T-helper 2 cell treated with Interferon-gamma antibody and Interleukin-4, amounts not matched to agents 5 μg/mL and 100 μg/mL, for 36 hours (primary cell): ENCODE measurements around the gene PITPNC1.

Experiments used
- DNase-seq: peaks from one replicate; pipeline ENCODE4 v3.0.0; 2021; ENCODE audit warnings: low spot score
- H3K27ac Mint-ChIP-seq: one replicate; pipeline ENCODE4 v1.8.0; 2021; ENCODE audit warnings: mild to moderate bottlenecking, mixed read lengths
- H3K27me3 Mint-ChIP-seq: one replicate; pipeline ENCODE4 v1.8.0; 2021; ENCODE audit warnings: low read depth, mixed read lengths
- H3K36me3 Mint-ChIP-seq: one replicate; pipeline ENCODE4 v1.8.0; 2021; ENCODE audit warnings: low read depth, mixed read lengths
- H3K4me1 Mint-ChIP-seq: one replicate; pipeline ENCODE4 v1.8.0; 2021; ENCODE audit warnings: low read depth, mixed read lengths
- H3K4me3 Mint-ChIP-seq: one replicate; pipeline ENCODE4 v1.8.0; 2022; ENCODE audit warnings: mild to moderate bottlenecking, moderate library complexity, mixed read lengths
- H3K9me3 Mint-ChIP-seq: one replicate; pipeline ENCODE4 v1.8.0; 2021; ENCODE audit warnings: mixed read lengths

The PITPNC1 gene

DNA sequence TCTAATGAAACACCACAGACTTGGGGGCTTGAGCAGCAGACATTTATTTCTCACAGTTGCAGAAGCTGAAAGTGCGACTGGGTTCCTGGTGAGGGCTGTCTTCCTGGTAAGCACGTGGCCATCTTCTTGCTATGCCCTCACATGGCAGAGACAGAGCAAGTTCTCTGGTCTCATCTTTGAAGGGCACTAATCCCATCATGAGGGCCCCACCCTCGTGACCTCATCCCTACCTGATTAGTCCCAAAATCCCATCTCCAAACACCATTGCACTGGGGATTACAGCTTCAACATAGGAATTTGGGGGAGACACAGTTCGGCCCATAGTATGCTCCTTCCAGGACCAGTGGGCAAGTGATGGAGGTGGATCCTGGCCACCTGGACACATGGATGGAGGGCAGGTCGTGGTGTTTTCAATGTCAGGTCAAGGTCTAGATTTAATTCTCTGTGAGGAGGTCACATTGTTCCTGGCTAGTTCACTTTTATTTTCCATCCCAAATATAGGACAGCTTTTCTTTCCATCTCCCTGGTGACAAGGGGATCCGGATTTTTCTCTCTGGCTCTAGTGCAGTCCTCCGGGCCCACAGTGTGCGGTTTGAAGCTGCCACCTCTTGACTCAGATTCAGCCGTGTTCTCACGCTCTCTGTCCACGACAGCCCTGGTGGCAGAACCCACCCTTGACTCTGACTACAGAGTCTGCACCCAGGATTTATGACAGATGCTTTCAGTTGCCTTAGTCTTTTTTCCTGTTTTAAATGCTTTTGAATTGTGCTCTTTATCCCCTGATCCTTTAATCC is 180.2 kb downstream of the PITPNC1 start:
- DNase-seq: no peak
- Mint-ChIP-seq H3K4me3 (no peak overlapping the region), H3K27me3 (no peaks in the 10 kb centered on the region), H3K9me3 (no peaks in the 10 kb centered on the region), H3K27ac (no peak overlapping the region), H3K4me1 (no peaks in the 10 kb centered on the region), H3K36me3 (peaks cover 4% of the 10 kb centered on the region)

DNA sequence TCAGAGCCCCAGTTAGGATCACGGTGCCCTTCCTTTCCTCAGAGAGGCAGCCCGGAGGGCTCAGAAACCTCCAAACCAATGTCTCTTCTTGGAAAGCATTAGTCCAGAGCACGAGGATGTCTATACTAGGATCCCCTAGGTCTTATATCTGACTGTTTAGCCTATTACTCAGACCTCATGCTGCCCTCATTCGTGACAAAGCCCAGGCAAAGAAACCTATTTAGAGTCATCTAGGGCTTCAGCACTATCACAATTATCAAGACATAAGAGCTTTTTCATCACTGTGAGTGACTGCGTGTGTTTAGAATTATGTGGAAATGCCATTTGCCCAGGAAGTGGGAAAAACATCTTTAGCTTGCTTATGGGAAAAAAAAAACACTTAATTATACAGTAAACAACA is 180.8 kb downstream of the PITPNC1 start:
- Mint-ChIP-seq H3K9me3 (no peaks in the 10 kb centered on the region), H3K4me3 (no peak overlapping the region), H3K27ac (no peak overlapping the region), H3K4me1 (no peaks in the 10 kb centered on the region), H3K27me3 (no peaks in the 10 kb centered on the region), H3K36me3 (peaks cover 4% of the 10 kb centered on the region)
- no peak for DNase-seq

DNA sequence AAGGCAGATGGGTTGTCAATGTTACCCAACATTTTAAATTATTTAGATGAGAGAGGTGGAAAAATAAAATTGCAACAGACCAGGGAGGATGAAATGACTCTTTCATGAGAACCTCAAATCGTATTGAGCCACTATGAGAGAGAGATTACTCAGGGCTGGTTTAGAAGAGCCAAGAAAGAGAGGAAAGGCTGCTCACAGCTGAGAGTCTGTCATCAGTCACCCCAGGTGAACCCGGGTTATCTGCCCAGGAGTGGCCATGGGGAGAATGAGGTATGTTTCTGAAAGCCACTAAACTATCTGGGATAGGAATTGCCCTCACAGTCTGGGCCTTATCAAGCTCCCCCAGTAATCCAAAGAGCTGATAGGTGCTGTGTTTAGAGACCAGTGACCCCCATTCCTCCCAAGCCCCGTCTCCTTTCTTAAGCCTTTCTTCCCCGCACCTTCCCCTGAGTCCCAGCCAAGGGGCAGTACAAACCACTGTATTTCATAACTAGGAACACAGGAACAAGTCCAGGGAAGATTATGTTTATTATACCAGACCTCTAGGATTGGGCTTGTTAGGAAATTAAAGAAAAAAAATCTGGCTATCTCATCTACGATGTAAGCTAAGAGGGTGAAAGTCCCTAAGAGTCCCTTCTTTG is 181.8 kb downstream of the PITPNC1 start:
- H3K9me3 Mint-ChIP-seq: no peaks in the 10 kb centered on the region
- H3K4me3 Mint-ChIP-seq: no peak overlapping the region
- no peaks in the 10 kb centered on the region for H3K27me3 Mint-ChIP-seq
- H3K36me3 Mint-ChIP-seq: peaks cover 4% of the 10 kb centered on the region
- no peak for DNase-seq
- no peaks in the 10 kb centered on the region for H3K4me1 Mint-ChIP-seq
- no peak overlapping the region for H3K27ac Mint-ChIP-seq

DNA sequence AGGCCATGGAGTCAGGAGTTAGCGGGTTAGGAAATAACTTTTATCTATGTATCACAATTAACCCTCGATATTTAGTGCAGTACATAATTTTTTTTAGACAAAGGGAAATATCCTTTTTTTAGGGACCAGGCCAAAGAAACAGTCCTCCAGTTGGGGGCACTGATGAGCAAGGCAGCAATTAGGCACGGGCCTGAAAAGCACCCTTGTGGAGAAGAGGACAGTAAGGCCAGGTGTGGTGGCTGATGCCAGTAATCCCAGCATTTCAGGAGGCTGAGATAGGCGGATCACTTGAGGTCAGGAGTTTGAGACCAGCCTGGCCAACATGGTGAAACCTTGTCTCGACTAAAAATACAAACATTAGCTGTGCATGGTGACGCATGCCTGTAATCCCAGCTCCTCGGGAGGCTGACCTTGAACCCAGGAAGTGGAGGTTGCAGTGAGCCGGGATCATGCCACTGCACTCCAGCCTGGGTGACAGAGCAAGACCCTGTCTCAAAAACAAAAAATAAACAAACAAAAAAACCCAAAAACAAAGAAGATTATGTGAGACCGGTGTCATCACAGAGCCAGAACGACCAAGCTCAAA is 182.4 kb downstream of the PITPNC1 start:
- no peaks in the 10 kb centered on the region for H3K4me1 Mint-ChIP-seq
- no peak overlapping the region for H3K4me3 Mint-ChIP-seq
- H3K27me3 Mint-ChIP-seq: no peaks in the 10 kb centered on the region
- no peak for DNase-seq
- H3K9me3 Mint-ChIP-seq: no peaks in the 10 kb centered on the region
- no peak overlapping the region for H3K27ac Mint-ChIP-seq
- peaks cover 4% of the 10 kb centered on the region for H3K36me3 Mint-ChIP-seq

DNA sequence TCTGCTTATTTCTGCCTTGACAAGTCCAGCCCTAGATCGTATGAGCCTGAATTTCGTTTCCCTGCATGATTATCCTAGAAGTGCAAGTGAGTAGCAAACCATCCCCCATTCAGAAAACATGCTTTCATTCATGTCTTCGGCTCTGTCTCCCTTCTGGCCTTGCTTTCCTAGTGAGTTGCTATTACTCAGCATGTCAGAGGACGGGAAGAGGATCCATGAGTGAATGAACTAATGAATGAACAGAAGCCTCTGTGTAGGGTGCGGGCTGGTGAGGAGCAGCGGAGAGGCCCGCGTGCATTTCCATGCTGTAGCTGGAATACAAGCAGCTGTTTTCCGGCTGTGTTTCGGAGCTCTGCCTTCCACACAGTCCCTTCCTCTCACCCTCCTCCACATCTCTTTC is 184.9 kb downstream of the PITPNC1 start:
- H3K27me3 Mint-ChIP-seq: no peaks in the 10 kb centered on the region
- no peak overlapping the region for H3K27ac Mint-ChIP-seq
- H3K36me3 Mint-ChIP-seq: no peaks in the 10 kb centered on the region
- H3K4me1 Mint-ChIP-seq: no peaks in the 10 kb centered on the region
- no peak overlapping the region for H3K4me3 Mint-ChIP-seq
- H3K9me3 Mint-ChIP-seq: no peaks in the 10 kb centered on the region
- DNase-seq: no peak

DNA sequence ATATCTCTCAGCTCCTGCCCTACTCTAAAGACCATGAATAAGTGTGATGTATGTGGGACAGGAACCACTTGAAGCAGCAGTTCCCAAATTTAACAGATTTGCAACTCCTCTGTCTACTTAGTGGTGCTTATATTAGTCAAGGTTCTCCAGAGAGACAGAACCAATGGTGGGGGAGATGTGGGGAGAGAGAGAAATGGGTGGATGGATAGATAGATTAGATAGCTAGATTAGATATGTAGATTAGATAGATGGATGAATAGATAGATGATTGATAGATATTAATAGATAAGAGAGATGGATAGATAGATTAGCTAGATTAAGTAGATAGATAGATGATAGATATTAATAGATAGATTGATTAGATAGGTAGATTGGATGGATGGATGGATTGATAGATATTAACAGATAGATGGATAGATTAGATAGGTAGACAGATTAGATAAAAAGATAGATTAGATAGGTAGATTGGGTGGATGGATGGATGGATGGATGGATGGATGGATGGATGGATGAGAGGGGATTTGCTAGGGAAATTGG is 186.7 kb downstream of the PITPNC1 start:
- no peaks in the 10 kb centered on the region for H3K9me3 Mint-ChIP-seq
- no peaks in the 10 kb centered on the region for H3K27me3 Mint-ChIP-seq
- DNase-seq: no peak
- no peak overlapping the region for H3K27ac Mint-ChIP-seq
- no peak overlapping the region for H3K4me3 Mint-ChIP-seq
- H3K4me1 Mint-ChIP-seq: no peaks in the 10 kb centered on the region
- no peaks in the 10 kb centered on the region for H3K36me3 Mint-ChIP-seq

DNA sequence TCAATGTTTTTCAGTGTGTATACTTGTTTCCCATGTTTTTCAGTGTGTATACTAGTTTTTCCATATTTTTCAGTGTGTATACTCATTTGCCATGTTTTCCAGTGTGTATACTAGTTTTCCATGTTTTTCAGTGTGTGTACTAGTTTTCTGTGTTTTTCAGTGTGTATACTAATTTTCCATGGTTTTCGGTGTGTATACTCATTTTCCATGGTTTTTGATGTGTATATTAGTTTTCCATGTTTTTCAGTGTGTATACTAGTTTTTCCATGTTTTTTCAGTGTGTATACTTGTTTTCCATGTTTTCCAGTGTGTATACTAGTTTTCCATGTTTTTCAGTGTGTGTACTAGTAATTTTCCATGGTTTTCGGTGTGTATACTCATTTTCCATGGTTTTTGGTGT is 188.0 kb downstream of the PITPNC1 start:
- H3K9me3 Mint-ChIP-seq: no peaks in the 10 kb centered on the region
- no peak for DNase-seq
- no peak overlapping the region for H3K27ac Mint-ChIP-seq
- H3K27me3 Mint-ChIP-seq: no peaks in the 10 kb centered on the region
- H3K4me3 Mint-ChIP-seq: no peak overlapping the region
- no peaks in the 10 kb centered on the region for H3K4me1 Mint-ChIP-seq
- no peaks in the 10 kb centered on the region for H3K36me3 Mint-ChIP-seq

DNA sequence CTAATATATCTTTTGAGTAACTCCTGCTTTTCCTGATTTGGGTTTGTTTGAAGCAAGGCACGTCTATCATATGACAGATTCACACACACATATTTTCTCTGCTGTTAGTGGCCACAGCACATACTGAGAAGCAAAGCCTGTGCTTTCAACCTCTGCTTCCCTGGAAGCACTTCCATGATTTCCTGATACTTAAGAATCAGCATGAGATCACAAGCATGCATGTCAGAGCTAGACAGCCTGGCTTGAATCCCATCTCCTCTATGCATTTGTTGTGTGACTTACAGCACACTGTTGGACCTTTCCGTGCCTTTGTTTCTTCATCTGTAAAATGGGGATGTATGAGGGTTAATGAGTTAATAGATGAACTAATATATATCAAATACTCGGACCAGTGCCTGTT is 189.6 kb downstream of the PITPNC1 start:
- no peak overlapping the region for H3K4me3 Mint-ChIP-seq
- no peaks in the 10 kb centered on the region for H3K4me1 Mint-ChIP-seq
- no peak for DNase-seq
- no peaks in the 10 kb centered on the region for H3K9me3 Mint-ChIP-seq
- H3K27me3 Mint-ChIP-seq: no peaks in the 10 kb centered on the region
- no peaks in the 10 kb centered on the region for H3K36me3 Mint-ChIP-seq
- H3K27ac Mint-ChIP-seq: no peak overlapping the region

DNA sequence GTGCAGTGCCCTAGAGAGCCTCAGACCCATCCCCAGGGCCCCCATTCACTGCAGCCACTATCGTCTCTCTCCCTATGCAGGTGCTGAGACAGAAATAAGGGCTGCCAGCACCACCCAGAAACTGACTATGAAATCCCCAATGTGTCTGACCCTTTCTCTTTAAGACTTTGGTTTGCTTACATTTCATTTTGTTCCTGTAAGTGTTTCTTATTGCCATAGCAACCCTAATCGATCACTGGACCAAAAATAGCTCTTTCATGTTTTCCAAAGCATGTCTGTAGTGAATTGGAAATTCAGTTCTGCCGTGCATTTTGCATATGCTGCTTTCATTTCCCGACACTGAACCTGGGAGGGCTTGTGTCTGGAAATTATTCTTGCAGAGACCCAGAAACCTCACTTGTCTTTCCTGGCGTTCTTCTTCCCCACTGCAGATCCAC is 192.0 kb downstream of the PITPNC1 start:
- DNase-seq: no peak
- Mint-ChIP-seq H3K4me1 (no peaks in the 10 kb centered on the region), H3K27me3 (no peaks in the 10 kb centered on the region), H3K36me3 (no peaks in the 10 kb centered on the region), H3K27ac (no peak overlapping the region), H3K9me3 (no peaks in the 10 kb centered on the region), H3K4me3 (no peak overlapping the region)

DNA sequence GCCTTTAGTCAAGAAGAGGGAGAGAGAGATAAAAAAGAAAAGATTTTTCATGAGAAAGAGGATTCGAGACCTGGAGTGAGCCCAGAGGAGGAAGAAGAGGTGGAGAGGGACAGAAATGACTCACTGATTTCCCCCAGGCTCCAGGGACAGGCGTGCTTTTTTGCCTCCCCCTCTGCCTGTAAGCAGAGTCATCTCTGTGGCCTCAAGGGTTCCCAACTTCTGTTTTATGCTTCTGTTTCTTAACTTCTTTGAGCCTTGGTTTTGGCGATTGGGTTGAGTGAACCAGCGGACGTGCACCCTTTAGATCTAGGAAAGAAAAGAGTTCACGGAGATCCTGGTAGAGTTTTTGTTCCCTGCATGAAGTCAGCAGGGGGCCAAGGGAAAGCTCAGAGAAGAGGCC is 192.8 kb downstream of the PITPNC1 start:
- H3K27ac Mint-ChIP-seq: no peak overlapping the region

DNA sequence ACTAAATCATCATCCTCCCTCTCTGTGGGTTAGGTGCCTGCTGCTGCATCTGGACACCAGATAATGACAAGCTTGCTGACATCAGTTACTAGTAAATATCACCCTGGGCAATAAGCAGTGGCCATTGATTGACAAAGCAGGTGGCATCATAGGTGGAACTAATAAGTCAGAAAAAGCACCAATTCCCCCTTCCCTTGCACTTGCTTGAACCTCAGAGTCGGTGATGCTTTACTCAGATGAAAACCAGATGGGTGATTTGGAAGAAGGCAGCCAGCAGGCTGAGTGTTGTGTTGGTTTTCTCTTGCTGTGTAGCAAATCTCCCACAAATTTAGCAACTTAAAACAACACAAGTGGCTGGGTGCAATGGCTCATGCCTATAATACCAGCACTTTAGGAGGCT is 193.7 kb downstream of the PITPNC1 start:
- Mint-ChIP-seq H3K27me3 (no peaks in the 10 kb centered on the region), H3K4me1 (no peaks in the 10 kb centered on the region), H3K27ac (no peak overlapping the region), H3K4me3 (no peak overlapping the region), H3K9me3 (no peaks in the 10 kb centered on the region), H3K36me3 (no peaks in the 10 kb centered on the region)
- no peak for DNase-seq

More for the DNA sequence above, 192.8 kb downstream of the PITPNC1 start:
- no peaks in the 10 kb centered on the region for H3K27me3 Mint-ChIP-seq
- no peaks in the 10 kb centered on the region for H3K4me1 Mint-ChIP-seq
- no peaks in the 10 kb centered on the region for H3K36me3 Mint-ChIP-seq
- no peak overlapping the region for H3K4me3 Mint-ChIP-seq
- no peaks in the 10 kb centered on the region for H3K9me3 Mint-ChIP-seq
- DNase-seq: no peak

DNA sequence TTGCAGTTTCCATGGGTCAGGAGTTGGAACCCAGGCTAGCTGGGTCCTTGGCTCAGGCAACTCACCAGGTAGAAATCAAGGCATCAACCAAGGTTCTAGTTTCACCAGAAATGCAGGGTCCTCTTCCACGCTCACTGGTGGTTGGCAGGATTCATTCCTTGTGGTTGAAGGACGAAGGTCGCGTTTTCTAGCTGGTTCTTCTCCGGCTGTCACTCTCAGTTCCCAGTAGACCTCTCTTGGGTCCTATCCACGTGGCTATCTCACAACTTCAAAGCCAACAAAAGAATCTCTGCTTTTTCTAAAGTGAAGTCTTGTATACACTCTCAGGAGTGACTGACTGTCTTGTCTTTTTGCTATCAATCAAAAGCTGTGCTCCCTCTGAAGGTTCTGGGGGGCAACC is 194.4 kb downstream of the PITPNC1 start:
- Mint-ChIP-seq H3K36me3 (no peaks in the 10 kb centered on the region), H3K27me3 (no peaks in the 10 kb centered on the region), H3K27ac (no peak overlapping the region), H3K4me1 (no peaks in the 10 kb centered on the region), H3K9me3 (no peaks in the 10 kb centered on the region), H3K4me3 (no peak overlapping the region)
- DNase-seq: no peak

DNA sequence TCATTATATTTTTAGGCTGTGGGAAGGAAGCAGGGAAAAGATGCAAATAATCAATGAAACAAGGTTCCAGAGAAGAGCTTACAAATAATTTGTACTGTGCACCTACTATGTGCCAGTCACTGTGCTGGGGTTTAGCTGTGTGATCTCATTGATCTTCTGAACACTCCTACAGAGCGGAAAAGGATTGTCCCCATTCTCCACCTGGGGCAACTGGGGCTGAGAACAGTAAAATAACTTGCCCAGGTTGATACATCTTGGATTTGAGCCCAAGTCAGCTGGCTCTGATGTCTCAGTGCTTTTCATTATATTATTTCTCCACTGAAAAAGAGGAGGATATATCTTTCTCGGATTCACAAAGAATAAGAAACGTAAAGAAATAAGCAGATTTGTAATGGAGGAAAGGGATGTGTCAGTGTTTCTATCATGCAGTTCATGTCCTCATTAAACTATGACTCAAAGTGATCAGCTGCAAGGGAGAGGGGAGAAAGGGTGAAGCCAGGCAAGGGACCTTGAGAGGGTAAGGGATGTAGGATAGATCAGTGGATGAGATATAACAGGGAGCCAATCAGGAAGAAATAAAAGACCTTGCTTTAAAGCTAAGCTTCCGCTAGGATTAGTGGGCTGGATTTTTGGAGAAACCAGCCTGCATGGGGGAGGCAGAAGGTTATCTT is 197.0 kb downstream of the PITPNC1 start:
- no peaks in the 10 kb centered on the region for H3K9me3 Mint-ChIP-seq
- no peak for DNase-seq
- no peak overlapping the region for H3K27ac Mint-ChIP-seq
- H3K4me1 Mint-ChIP-seq: no peaks in the 10 kb centered on the region
- H3K36me3 Mint-ChIP-seq: no peaks in the 10 kb centered on the region
- no peaks in the 10 kb centered on the region for H3K27me3 Mint-ChIP-seq
- H3K4me3 Mint-ChIP-seq: no peak overlapping the region
